ENCODE results near the gene DROSHA. TPM values are rescaled to one million over a fixed set of nuclear protein-coding genes. Genes with fewer than 3 reads are reported as not detected.

Gene DROSHA
- total RNA-seq, 1 experiment from 2014 or later, result 162 TPM

- peaks cover 50% of the 10 kb centered on the region for H3K36me3 ChIP-seq (ENCODE audit: low read depth)
These were observed 67.8 kb downstream of the DROSHA start for GRCh38 chr5:31464081-31464480.

GRCh38 chr5:31463351-31463750 lies 68.5 kb downstream of the DROSHA start:
- Histone ChIP-seq H3K36me3 (ENCODE audit: low read depth) (peaks cover 50% of the 10 kb centered on the region), H3K4me3 (no peak overlapping the region), H3K4me2 (no peak overlapping the region), H3K9me2 (ENCODE audit: insufficient read depth) (no peaks in the 10 kb centered on the region), H2AFZ (no peak overlapping the region), H3K27ac (no peak overlapping the region), H3K79me2 (ENCODE audit: low read depth) (no peaks in the 10 kb centered on the region), H3K9me3 (ENCODE audit: insufficient read depth, low read depth) (no peaks in the 10 kb centered on the region), H3K4me1 (replicated peaks; ENCODE audit: insufficient read depth) (no peaks in the 10 kb centered on the region), H3F3A (ENCODE audit: insufficient read depth, low read depth) (no peaks in the 10 kb centered on the region), H3K27me3 (ENCODE audit: insufficient read depth, low read depth) (no peaks in the 10 kb centered on the region), H4K20me1 (ENCODE audit: insufficient read depth) (no peaks in the 10 kb centered on the region)
- BruUV-seq (replicated peaks), result no TSS peak
- intact Hi-C loops (cut with micrococcal nuclease; ENCODE audit: unreplicated experiment), result no loop called here
- ChIA-PET CTCF (no interaction called here), POLR2A (ENCODE audit: unreplicated experiment) (no interaction called here)
- DNase-seq, result no peak
- TF ChIP-seq EZH2 (IDR thresholded peaks at IDR 0.05; ENCODE audit: low read depth), result no peak
- no peak for TF ChIP-seq CTCF (conservative IDR thresholded peaks at IDR 0.05)

More at GRCh38 chr5:31464081-31464480, 67.8 kb downstream of the DROSHA start:
- intact Hi-C loops (cut with micrococcal nuclease; ENCODE audit: unreplicated experiment), result no loop called here
- DNase-seq, result no peak
- H3K4me2 ChIP-seq, result no peak overlapping the region
- H3K27ac ChIP-seq, result no peak overlapping the region
- H3K27me3 ChIP-seq (ENCODE audit: insufficient read depth, low read depth), result no peaks in the 10 kb centered on the region
- no peaks in the 10 kb centered on the region for H3K9me2 ChIP-seq (ENCODE audit: insufficient read depth)
- ChIA-PET CTCF (no interaction called here), POLR2A (ENCODE audit: unreplicated experiment) (no interaction called here)
- TF ChIP-seq EZH2 (IDR thresholded peaks at IDR 0.05; ENCODE audit: low read depth) (no peak), CTCF (conservative IDR thresholded peaks at IDR 0.05) (no peak)
- H3K9me3 ChIP-seq (ENCODE audit: insufficient read depth, low read depth), result no peaks in the 10 kb centered on the region
- BruUV-seq (replicated peaks), result no TSS peak
- H4K20me1 ChIP-seq (ENCODE audit: insufficient read depth), result no peaks in the 10 kb centered on the region
- no peak overlapping the region for H3K4me3 ChIP-seq
- H3K79me2 ChIP-seq (ENCODE audit: low read depth), result no peaks in the 10 kb centered on the region
- no peaks in the 10 kb centered on the region for H3F3A ChIP-seq (ENCODE audit: insufficient read depth, low read depth)
- no peaks in the 10 kb centered on the region for H3K4me1 ChIP-seq (replicated peaks; ENCODE audit: insufficient read depth)
- H2AFZ ChIP-seq, result no peak overlapping the region

GRCh38 chr5:31459594-31459993 lies 72.3 kb downstream of the DROSHA start:
- peaks cover 7% of the 10 kb centered on the region; the same call in 1 of the 2 replicates for H3F3A ChIP-seq (ENCODE audit: insufficient read depth, low read depth)
- ChIA-PET POLR2A (ENCODE audit: unreplicated experiment) (no interaction called here), CTCF (no interaction called here)
- intact Hi-C loops (cut with micrococcal nuclease; ENCODE audit: unreplicated experiment), result no loop called here
- H3K27ac ChIP-seq, result no peak overlapping the region
- no peaks in the 10 kb centered on the region for H3K9me2 ChIP-seq (ENCODE audit: insufficient read depth)
- TF ChIP-seq EZH2 (IDR thresholded peaks at IDR 0.05; ENCODE audit: low read depth) (no peak), CTCF (conservative IDR thresholded peaks at IDR 0.05) (no peak)
- no peak overlapping the region for H2AFZ ChIP-seq
- H4K20me1 ChIP-seq (ENCODE audit: insufficient read depth), result no peaks in the 10 kb centered on the region
- no peaks in the 10 kb centered on the region for H3K4me1 ChIP-seq (replicated peaks; ENCODE audit: insufficient read depth)
- DNase-seq, result no peak
- no TSS peak for BruUV-seq (replicated peaks)
- H3K9me3 ChIP-seq (ENCODE audit: insufficient read depth, low read depth), result no peaks in the 10 kb centered on the region
- H3K79me2 ChIP-seq (ENCODE audit: low read depth), result no peaks in the 10 kb centered on the region
- no peaks in the 10 kb centered on the region for H3K27me3 ChIP-seq (ENCODE audit: insufficient read depth, low read depth)
- H3K4me3 ChIP-seq, result no peak overlapping the region
- H3K36me3 ChIP-seq (ENCODE audit: low read depth), result peaks cover 63% of the 10 kb centered on the region
- H3K4me2 ChIP-seq, result no peak overlapping the region
